ENCODE data around the gene RPRD1B. TPM values are rescaled to one million over a fixed set of nuclear protein-coding genes. Genes with fewer than 3 reads are reported as not detected.

The RPRD1B gene
- total RNA-seq, 2 donors from 2014 or later, result 22.1 to 29.6 TPM

GRCh38 chr20:38075161-38075998, 41.8 kb downstream of the RPRD1B start:
- Histone ChIP-seq H3K27me3 (ENCODE audit: control insufficient read depth, insufficient read depth, low read length, poor library complexity, severe bottlenecking) (no peaks in the 10 kb centered on the region), H3K27ac (ENCODE audit: low read depth, low read length) (no peak overlapping the region), H3K9ac (ENCODE audit: extremely low read depth, low read length, poor library complexity, severe bottlenecking) (no peak overlapping the region), H3K36me3 (ENCODE audit: control insufficient read depth, insufficient read depth, low read length) (peaks cover 65% of the 10 kb centered on the region), H3K4me1 (ENCODE audit: control insufficient read depth, insufficient read depth, low read length) (peaks cover 5% of the 10 kb centered on the region), H3K4me3 (ENCODE audit: low read length) (no peak overlapping the region), H3K9me3 (ENCODE audit: control insufficient read depth, low read length) (peaks cover 3% of the 10 kb centered on the region)
- no peak for DNase-seq
- H3K36me3 Mint-ChIP-seq (ENCODE audit: low read depth), result peaks cover 50% of the 10 kb centered on the region
- H3K9me3 Mint-ChIP-seq, result peaks cover 7% of the 10 kb centered on the region
- WGBS, 2 experiments (ENCODE audit: insufficient coverage in 1 of 2, insufficient read length in 1 of 2), result 94% methylated on average over 2 to 3 of the region's 3 CpGs
- H3K4me3 Mint-ChIP-seq, result no peak overlapping the region
- peaks cover 20% of the 10 kb centered on the region for H3K4me1 Mint-ChIP-seq
- no peaks in the 10 kb centered on the region for H3K27me3 Mint-ChIP-seq (ENCODE audit: insufficient read depth)
- no peak for TF ChIP-seq CTCF (conservative IDR thresholded peaks at IDR 0.05)
- no peak overlapping the region for H3K27ac Mint-ChIP-seq

- Histone ChIP-seq H3K36me3 (ENCODE audit: control insufficient read depth, insufficient read depth, low read length) (peaks cover 56% of the 10 kb centered on the region), H3K27ac (ENCODE audit: low read depth, low read length) (no peak overlapping the region), H3K4me3 (ENCODE audit: low read length) (no peak overlapping the region), H3K9me3 (ENCODE audit: control insufficient read depth, low read length) (peaks cover 4% of the 10 kb centered on the region), H3K9ac (ENCODE audit: extremely low read depth, low read length, poor library complexity, severe bottlenecking) (no peak overlapping the region), H3K4me1 (ENCODE audit: control insufficient read depth, insufficient read depth, low read length) (peaks cover 5% of the 10 kb centered on the region), H3K27me3 (ENCODE audit: control insufficient read depth, insufficient read depth, low read length, poor library complexity, severe bottlenecking) (no peaks in the 10 kb centered on the region)
- H3K4me3 Mint-ChIP-seq, result no peak overlapping the region
- DNase-seq, result no peak
- H3K4me1 Mint-ChIP-seq, result peaks cover 20% of the 10 kb centered on the region
- peaks cover 50% of the 10 kb centered on the region for H3K36me3 Mint-ChIP-seq (ENCODE audit: low read depth)
- no peak overlapping the region for H3K27ac Mint-ChIP-seq
- peaks cover 7% of the 10 kb centered on the region for H3K9me3 Mint-ChIP-seq
- no peak for TF ChIP-seq CTCF (conservative IDR thresholded peaks at IDR 0.05)
- no peaks in the 10 kb centered on the region for H3K27me3 Mint-ChIP-seq (ENCODE audit: insufficient read depth)
These were observed 43.0 kb downstream of the RPRD1B start for GRCh38 chr20:38076548-38076947.

- no peak for TF ChIP-seq CTCF (conservative IDR thresholded peaks at IDR 0.05)
- H3K27ac ChIP-seq (ENCODE audit: low read depth, low read length), result no peak overlapping the region
- Mint-ChIP-seq H3K27ac (no peak overlapping the region), H3K9me3 (peaks cover 7% of the 10 kb centered on the region), H3K27me3 (ENCODE audit: insufficient read depth) (no peaks in the 10 kb centered on the region), H3K36me3 (ENCODE audit: low read depth) (peaks cover 52% of the 10 kb centered on the region), H3K4me1 (peaks cover 20% of the 10 kb centered on the region), H3K4me3 (no peak overlapping the region)
- H3K9me3 ChIP-seq (ENCODE audit: control insufficient read depth, low read length), result peaks cover 4% of the 10 kb centered on the region
- peaks cover 49% of the 10 kb centered on the region for H3K36me3 ChIP-seq (ENCODE audit: control insufficient read depth, insufficient read depth, low read length)
- DNase-seq, result no peak
- no peak overlapping the region for H3K4me3 ChIP-seq (ENCODE audit: low read length)
- no peak overlapping the region for H3K9ac ChIP-seq (ENCODE audit: extremely low read depth, low read length, poor library complexity, severe bottlenecking)
- H3K4me1 ChIP-seq (ENCODE audit: control insufficient read depth, insufficient read depth, low read length), result peaks cover 5% of the 10 kb centered on the region
- 80 to 97% methylated on average over 1 to 2 of the region's 2 CpGs for WGBS, 2 experiments (ENCODE audit: insufficient coverage in 1 of 2, insufficient read length in 1 of 2)
- no peaks in the 10 kb centered on the region for H3K27me3 ChIP-seq (ENCODE audit: control insufficient read depth, insufficient read depth, low read length, poor library complexity, severe bottlenecking)
These were observed 44.5 kb downstream of the RPRD1B start for GRCh38 chr20:38078084-38078483.

All from endodermal cell (in vitro differentiated cells).